Transverse colon (tissue), 4 donors: ENCODE measurements around the gene ARL17A. TPM values are rescaled to one million over a fixed set of nuclear protein-coding genes. Genes with fewer than 3 reads are reported as not detected.
"Not testable (repeated sequence)": the region's sequence is repeated elsewhere in the genome, so short reads cannot be mapped to it uniquely, and the experiment has no call there.

Experiments
- DNase-seq: peaks from one replicate; pipeline ENCODE4 v3.0.0-alpha.2; 2019
- H3K27ac ChIP-seq, 4 donors: fragments of 200-600 bp; sonication (generic); 2 replicates each; pipeline ENCODE4 v1.5.1; 2016 to 2018; ENCODE audit warnings: inconsistent platforms in 4 of 4
- H3K27me3 ChIP-seq: fragments of 200-600 bp; sonication (generic); 2 replicates; pipeline ENCODE4 v1.5.1; 2017; ENCODE audit warnings: inconsistent platforms
- H3K36me3 ChIP-seq, 4 donors: fragments of 200-600 bp; sonication (generic); 2 replicates each; pipeline ENCODE4 v1.5.1; 2017 to 2019; ENCODE audit warnings: inconsistent platforms in 4 of 4
- H3K4me1 ChIP-seq, 4 donors: fragments of 200-600 bp; sonication (generic); 2 replicates each; pipeline ENCODE4 v1.5.1; 2017 to 2020; ENCODE audit warnings: inconsistent platforms in 4 of 4
- H3K4me3 ChIP-seq, 4 donors: fragments of 200-600 bp; sonication (generic); 1 replicate in 1 of 4; 2 replicates in 3 of 4; pipeline versions ENCODE4 v1.5.1 to v1.6.1; 2017 to 2019; ENCODE audit warnings: inconsistent platforms in 4 of 4
- H3K9me3 ChIP-seq, 2 donors: fragments of 200-600 bp; sonication (generic); 2 replicates each; pipeline ENCODE4 v1.5.1; 2017 to 2019; ENCODE audit warnings: inconsistent platforms in 2 of 2
- WGBS, 2 donors: methylation state at CpG; one replicate each; pipeline ENCODE4 v1.1.5; 2018; ENCODE audit warnings: low coverage in 1 of 2; 5-methylcytosine and 5-hydroxymethylcytosine counted together
- in situ Hi-C, 4 donors: fragments of 200-750 bp; cut with MboI; loops; one replicate each; pipeline versions ENCODE4 v1.15.0 to v1.15.1; 2017; ENCODE audit warnings: low sequenced_read_pairs in 3 of 4, low pct_ligation_motif_present in 1 of 4, low pct_unique_long_range_greater_than_20kb in 1 of 4
- intact Hi-C: fragments of 100-400 bp; cut with DNase I; formaldehyde crosslinking; loops from one replicate; pipeline ENCODE4 v1.15.1; 2023; ENCODE audit warnings: low total_unique reads
- total RNA-seq, 4 donors: library from RNA; depleted of rRNA; stranded (reverse); fragments of >200 nt; gene quantifications; one replicate each; pipeline ENCODE4 v1.1.0, GENCODE V29; 2016

ARL17A gene
- total RNA-seq, 4 donors from 2014 or later = 10.8 to 30.8 (median 22.1) TPM

DNA sequence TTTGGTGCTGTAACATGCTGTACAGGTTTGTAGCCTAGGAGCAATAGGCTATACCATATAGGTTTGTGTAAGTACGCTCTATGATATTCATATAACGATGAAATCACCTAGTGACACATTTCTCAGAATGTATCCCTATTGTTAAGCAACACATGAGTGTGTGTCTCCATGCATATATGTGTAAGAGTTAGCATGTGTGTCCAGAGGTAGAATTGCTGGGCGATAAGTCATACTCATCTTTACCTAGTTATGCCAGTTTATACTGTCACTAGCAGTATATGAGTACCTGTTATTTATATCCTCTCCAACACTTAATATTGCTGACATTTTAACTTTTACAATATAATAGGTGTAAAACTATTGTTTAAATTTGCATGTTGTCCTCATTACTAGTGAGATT, 21.3 kb upstream of the ARL17A start:
- H3K4me1 ChIP-seq, H3K4me3 ChIP-seq, H3K27ac ChIP-seq, in situ Hi-C loops, DNase-seq, H3K36me3 ChIP-seq, H3K27me3 ChIP-seq, H3K9me3 ChIP-seq, intact Hi-C loops: not testable (repeated sequence)
- WGBS, 2 donors = no CpG with 5 or more reads among the region's 3 CpGs

GRCh38 chr17:46598344-46598931, 18.9 kb upstream of the ARL17A start:
- H3K9me3 ChIP-seq, H3K4me1 ChIP-seq, intact Hi-C loops, DNase-seq, H3K27ac ChIP-seq, in situ Hi-C loops, H3K4me3 ChIP-seq, H3K27me3 ChIP-seq, H3K36me3 ChIP-seq: not testable (repeated sequence)
- WGBS, 2 donors = 11 to 23% methylated on average over 3 of the region's 3 CpGs

GRCh38 chr17:46591332-46591731, 11.8 kb upstream of the ARL17A start:
- H3K36me3 ChIP-seq, H3K27ac ChIP-seq, H3K4me1 ChIP-seq, H3K27me3 ChIP-seq, H3K4me3 ChIP-seq, intact Hi-C loops, DNase-seq, in situ Hi-C loops, H3K9me3 ChIP-seq: not testable (repeated sequence)
- WGBS, 2 donors = no CpG with 5 or more reads among the region's 7 CpGs

DNA sequence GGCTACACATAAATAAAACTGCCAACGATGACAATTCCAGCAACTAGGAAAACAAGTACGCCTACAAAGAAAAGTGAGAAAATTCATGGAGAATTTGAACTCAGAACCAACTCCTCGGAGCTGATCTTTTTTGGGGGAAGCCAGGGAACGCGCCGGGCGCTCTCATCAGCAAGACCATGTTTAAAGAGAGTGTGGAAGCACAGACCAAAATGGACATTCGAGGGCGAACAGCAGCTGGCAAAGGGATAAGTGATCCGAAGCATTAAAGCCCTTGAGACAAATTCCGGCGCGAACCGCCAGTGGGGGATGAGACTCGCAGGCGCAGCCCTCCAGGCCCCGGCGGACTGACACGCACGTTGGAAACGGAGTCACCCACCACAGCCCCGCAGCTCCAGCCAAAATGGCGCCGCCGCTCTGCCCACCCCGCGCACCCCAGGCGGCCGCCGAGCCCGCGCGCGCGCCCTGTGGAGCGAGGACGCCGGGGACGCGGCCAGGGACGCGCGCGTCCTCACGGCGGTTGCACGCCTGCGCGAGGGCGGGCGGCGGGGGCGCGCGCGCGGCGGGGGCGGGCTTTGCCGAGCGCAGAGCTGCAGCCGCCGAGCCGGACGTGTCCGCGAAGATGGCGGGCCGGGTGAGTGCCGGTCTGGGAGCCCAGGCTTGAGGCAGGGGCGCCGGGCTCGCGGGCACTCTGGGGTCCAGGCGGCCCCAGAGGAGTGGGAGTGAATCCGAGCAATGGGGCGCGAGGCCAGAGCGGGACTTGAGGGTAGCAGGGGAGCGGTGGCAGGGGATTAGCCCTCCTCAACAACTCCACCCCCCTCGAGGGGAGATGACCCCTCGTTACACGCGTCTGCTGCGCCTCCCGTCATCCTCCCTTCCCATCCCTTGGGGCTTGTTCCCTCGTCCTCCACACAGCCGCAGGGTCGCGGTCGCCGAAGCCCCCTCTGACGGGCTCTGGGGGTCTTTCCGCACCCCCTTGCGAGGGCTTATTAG, 11.0 kb upstream of the ARL17A start, which contains the start of gene NSF:
TSS of gene NSF (plus strand) at position 513 of the 990 bp plus-strand sequence. CDS start at position 620, 107 bp downstream.
- H3K9me3 ChIP-seq, DNase-seq, H3K4me3 ChIP-seq, H3K4me1 ChIP-seq, in situ Hi-C loops, H3K36me3 ChIP-seq, H3K27me3 ChIP-seq, intact Hi-C loops, H3K27ac ChIP-seq: not testable (repeated sequence)
- no CpG with 5 or more reads among the region's 95 CpGs for WGBS, 2 donors

DNA sequence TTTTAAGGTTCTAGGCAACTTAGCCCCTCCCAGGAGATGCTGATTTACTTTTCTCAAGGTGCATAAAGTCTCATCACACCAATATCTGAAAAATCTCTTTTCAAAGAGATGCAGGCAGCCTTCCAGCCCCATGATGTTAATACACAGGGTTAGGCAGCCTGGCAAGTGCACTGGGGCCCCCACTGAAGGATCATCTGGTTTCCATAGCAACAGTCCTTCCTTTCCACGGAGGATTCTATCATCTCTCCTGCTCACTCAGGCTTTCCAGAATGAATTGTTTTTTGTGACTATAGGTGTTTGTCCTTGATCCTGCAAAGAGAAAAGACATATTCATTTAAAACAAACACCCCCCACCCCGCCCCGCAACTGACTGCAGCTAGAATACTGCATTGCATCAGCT, 6.0 kb upstream of the ARL17A start:
- H3K4me3 ChIP-seq, H3K27me3 ChIP-seq, H3K4me1 ChIP-seq, H3K36me3 ChIP-seq, DNase-seq, H3K27ac ChIP-seq, in situ Hi-C loops, H3K9me3 ChIP-seq, intact Hi-C loops: not testable (repeated sequence)
- WGBS, 2 donors = no CpG with 5 or more reads among the region's 3 CpGs

- WGBS, 2 donors = 34% methylated on average over 10 of the region's 18 CpGs; no CpG with 5 or more reads in 1 of the 2 donors
- H3K4me1 ChIP-seq, DNase-seq, H3K36me3 ChIP-seq, H3K27me3 ChIP-seq, intact Hi-C loops, H3K9me3 ChIP-seq, in situ Hi-C loops: not testable (repeated sequence)
- Histone ChIP-seq H3K27ac (peak overlapping the region; percentile 39 to 82 (median 74)), H3K4me3 (peak overlapping the region in 1 of 4 donors; percentile 29)
These were observed 591 bp upstream of the ARL17A start for GRCh38 chr17:46580082-46580481.

- H3K36me3 ChIP-seq, H3K9me3 ChIP-seq, H3K27me3 ChIP-seq, intact Hi-C loops, H3K4me3 ChIP-seq, H3K27ac ChIP-seq, DNase-seq, H3K4me1 ChIP-seq, in situ Hi-C loops: not testable (repeated sequence)
- WGBS, 2 donors = no CpG with 5 or more reads among the region's 4 CpGs
These were observed 7.7 kb downstream of the ARL17A start for GRCh38 chr17:46571796-46572195.

DNA sequence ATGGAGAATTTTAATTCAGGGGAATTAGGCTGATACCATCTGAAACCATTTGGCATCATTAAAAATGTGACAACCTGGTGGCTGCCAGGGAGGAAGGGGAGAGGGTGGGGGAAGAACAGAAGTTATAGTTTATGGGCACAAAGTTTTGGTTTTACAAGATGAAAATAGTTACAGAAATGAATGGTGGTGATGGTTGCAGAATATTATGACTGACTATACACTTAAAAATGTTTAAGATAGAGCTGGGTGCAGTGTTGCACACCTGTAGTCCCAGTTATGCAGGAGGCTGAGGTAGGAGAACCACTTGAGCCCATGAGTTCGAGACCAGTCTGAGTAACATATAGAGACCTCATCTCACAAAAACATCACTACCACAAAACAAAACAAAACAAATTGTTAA, 12.5 kb downstream of the ARL17A start:
- WGBS, 2 donors = no CpG with 5 or more reads among the region's 1 CpG
- H3K27ac ChIP-seq, H3K36me3 ChIP-seq, H3K27me3 ChIP-seq, DNase-seq, in situ Hi-C loops, H3K9me3 ChIP-seq, intact Hi-C loops, H3K4me3 ChIP-seq, H3K4me1 ChIP-seq: not testable (repeated sequence)

DNA sequence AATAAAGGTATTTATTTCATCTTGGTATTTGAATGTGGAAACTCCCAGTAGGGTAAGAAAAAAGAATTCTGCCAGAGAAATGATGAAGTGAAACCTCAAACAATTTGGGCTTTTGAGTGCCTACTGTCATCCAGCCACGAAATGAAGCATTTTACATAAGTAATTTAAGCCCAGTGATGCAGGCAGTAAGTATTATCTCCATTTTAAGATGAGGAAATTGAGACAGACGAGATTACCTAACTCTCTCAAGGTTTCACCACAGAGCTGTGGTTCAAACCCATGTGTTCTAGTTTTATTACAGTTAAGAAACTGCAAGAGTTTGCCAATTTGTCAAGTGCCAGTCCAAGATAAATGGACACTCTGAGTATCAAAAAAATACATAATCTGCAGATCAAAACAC, 13.2 kb downstream of the ARL17A start:
- intact Hi-C loops, H3K4me3 ChIP-seq, H3K27ac ChIP-seq, H3K36me3 ChIP-seq, H3K4me1 ChIP-seq, H3K9me3 ChIP-seq, in situ Hi-C loops, H3K27me3 ChIP-seq, DNase-seq: not testable (repeated sequence)
- no CpG with 5 or more reads among the region's 2 CpGs for whole genome bisulfite sequencing, 2 donors

- H3K4me3 ChIP-seq, DNase-seq, intact Hi-C loops, H3K9me3 ChIP-seq, in situ Hi-C loops, H3K27me3 ChIP-seq, H3K27ac ChIP-seq, H3K4me1 ChIP-seq, H3K36me3 ChIP-seq: not testable (repeated sequence)
- WGBS, 2 donors = no CpG with 5 or more reads among the region's 3 CpGs
These were observed 19.4 kb downstream of the ARL17A start for GRCh38 chr17:46560048-46560447.
